NT2/D1 (cell line): Measurements from ENCODE around the gene HDGFL2.

Experiments
- DNase-seq: peaks from one replicate; pipeline ENCODE4 v3.0.0-alpha.2; 2011; ENCODE audit warnings: low read depth, low spot score
- H3K27me3 ChIP-seq: 2 replicates; pipeline ENCODE4 v1.6.0; 2011; ENCODE audit warnings: mild to moderate bottlenecking; ENCODE audit not compliant: insufficient read length, insufficient read depth
- H3K36me3 ChIP-seq: 2 replicates; pipeline ENCODE4 v1.6.1; 2011; ENCODE audit warnings: mild to moderate bottlenecking, low read length, mixed read lengths; ENCODE audit not compliant: insufficient read depth, insufficient read length
- H3K4me1 ChIP-seq: 2 replicates; pipeline ENCODE4 v1.5.1; 2011; ENCODE audit not compliant: insufficient read depth, insufficient read length
- H3K4me3 ChIP-seq: 2 replicates; pipeline ENCODE4 v1.5.1; 2011; ENCODE audit warnings: low read depth; ENCODE audit not compliant: insufficient read length
- H3K9ac ChIP-seq: 2 replicates; pipeline ENCODE4 v1.6.0; 2011; ENCODE audit warnings: low read depth; ENCODE audit not compliant: insufficient read length
- H3K9me3 ChIP-seq: 2 replicates; pipeline ENCODE4 v1.5.1; 2011; ENCODE audit warnings: mild to moderate bottlenecking, low read length; ENCODE audit not compliant: insufficient read depth
- SUZ12 ChIP-seq: IDR thresholded peaks from 2 replicates; pipeline ENCODE4 v1.6.1; 2011; ENCODE audit not compliant: insufficient read length, insufficient read depth; ENCODE audit errors: extremely low read depth
- YY1 ChIP-seq: IDR thresholded peaks from 2 replicates; pipeline ENCODE4 v1.6.1; 2011; ENCODE audit not compliant: insufficient read length, insufficient read depth
- ZNF274 ChIP-seq: IDR thresholded peaks from 2 replicates; pipeline ENCODE4 v1.6.1; 2011; ENCODE audit warnings: mild to moderate bottlenecking, low read depth, low read length

HDGFL2 gene

GRCh38 chr19:4531562-4532165, 59.6 kb downstream of the HDGFL2 start:
- peaks cover 6% of the 10 kb centered on the region for H3K27me3 ChIP-seq
- TF ChIP-seq ZNF274 (no peak), YY1 (no peak), SUZ12 (no peak)
- no peaks in the 10 kb centered on the region for H3K36me3 ChIP-seq
- H3K4me3 ChIP-seq: no peak overlapping the region
- no peak for DNase-seq
- peaks cover 7% of the 10 kb centered on the region for H3K4me1 ChIP-seq
- no peak overlapping the region for H3K9ac ChIP-seq
- no peaks in the 10 kb centered on the region for H3K9me3 ChIP-seq

GRCh38 chr19:4533334-4533733, 61.2 kb downstream of the HDGFL2 start:
- TF ChIP-seq SUZ12: no peak
- TF ChIP-seq YY1: no peak
- TF ChIP-seq ZNF274: no peak
- Histone ChIP-seq H3K4me3 (no peak overlapping the region), H3K36me3 (no peaks in the 10 kb centered on the region), H3K27me3 (peaks cover 6% of the 10 kb centered on the region), H3K9me3 (no peaks in the 10 kb centered on the region), H3K9ac (no peak overlapping the region), H3K4me1 (peaks cover 14% of the 10 kb centered on the region)
- no peak for DNase-seq

GRCh38 chr19:4533835-4534424, 61.8 kb downstream of the HDGFL2 start:
- TF ChIP-seq SUZ12: no peak
- TF ChIP-seq ZNF274: no peak
- no peak for TF ChIP-seq YY1
- H3K4me3 ChIP-seq: no peak overlapping the region
- H3K4me1 ChIP-seq: peaks cover 14% of the 10 kb centered on the region
- H3K9me3 ChIP-seq: no peaks in the 10 kb centered on the region
- peak overlapping the region; percentile 16 for H3K9ac ChIP-seq
- H3K27me3 ChIP-seq: peaks cover 6% of the 10 kb centered on the region
- no peaks in the 10 kb centered on the region for H3K36me3 ChIP-seq
- no peak for DNase-seq

GRCh38 chr19:4534836-4535658, 63.0 kb downstream of the HDGFL2 start, which contains the start of gene PLIN5:
Gene PLIN5 (minus strand): TSS chr19:4535224. CDS start chr19:4534074, 1,150 bp downstream.
- peaks cover 18% of the 10 kb centered on the region for H3K4me1 ChIP-seq
- H3K27me3 ChIP-seq: peaks cover 6% of the 10 kb centered on the region
- H3K4me3 ChIP-seq: peak within 1 kb of the TSS; percentile 70
- peak; percentile 80 for DNase-seq
- H3K9ac ChIP-seq: peak within 1 kb of the TSS; percentile 81
- no peaks in the 10 kb centered on the region for H3K9me3 ChIP-seq
- H3K36me3 ChIP-seq: no peaks in the 10 kb centered on the region
- TF ChIP-seq YY1 (no peak), SUZ12 (no peak)

GRCh38 chr19:4536798-4537197, 64.7 kb downstream of the HDGFL2 start:
- H3K36me3 ChIP-seq: no peaks in the 10 kb centered on the region
- no peak for TF ChIP-seq ZNF274
- TF ChIP-seq SUZ12: no peak
- no peak for TF ChIP-seq YY1
- no peak overlapping the region for H3K4me3 ChIP-seq
- peaks cover 6% of the 10 kb centered on the region; the same call in 1 of the 2 replicates for H3K9me3 ChIP-seq
- DNase-seq: no peak
- H3K4me1 ChIP-seq: peaks cover 18% of the 10 kb centered on the region
- H3K27me3 ChIP-seq: peaks cover 6% of the 10 kb centered on the region
- peak overlapping the region; percentile 7 for H3K9ac ChIP-seq

- DNase-seq: no peak
- Histone ChIP-seq H3K9ac (no peak overlapping the region), H3K9me3 (peaks cover 6% of the 10 kb centered on the region; the same call in 1 of the 2 replicates), H3K4me3 (no peak overlapping the region), H3K36me3 (no peaks in the 10 kb centered on the region), H3K27me3 (peaks cover 6% of the 10 kb centered on the region), H3K4me1 (peaks cover 18% of the 10 kb centered on the region)
- no peak for TF ChIP-seq YY1
- no peak for TF ChIP-seq SUZ12
- no peak for TF ChIP-seq ZNF274
Observed at GRCh38 chr19:4537953-4538600, 66.0 kb downstream of the HDGFL2 start.
